HEK293 (cell line): ENCODE data around the gene LIN7C.
A peak's percentile ranks its signal among the peaks of the same experiment; 100 is the strongest.

Experiments
- CTCF ChIA-PET: fragments of 350-600 bp; formaldehyde crosslinking; extraction: SDS; loops from one replicate; lab custom pipeline; 2021; ENCODE audit warnings: antibody characterized with exemption; lab: Yijun Ruan, JAX
- POLR2A ChIA-PET: fragments of 300-600 bp; formaldehyde crosslinking; extraction: SDS; loops from one replicate; lab custom pipeline; 2020; ENCODE audit warnings: antibody characterized with exemption, inconsistent platforms; lab: Yijun Ruan, JAX
- H3K27ac ChIP-seq: fragments of 200-500 bp; sonication (Bioruptor generic); 2 replicates; pipeline ENCODE4 v1.5.1; 2014; ENCODE audit warnings: low read depth, low read length, control low read depth, inconsistent platforms; ENCODE audit errors: extremely low read depth
- H3K36me3 ChIP-seq, 2 experiments: fragments of 200-500 bp in 1 of 2; sonication (Bioruptor generic) in 1 of 2; 1 replicate in 1 of 2; 2 replicates in 1 of 2; pipeline ENCODE4 v1.5.1; 2014 to 2017; ENCODE audit warnings: inconsistent platforms in 2 of 2, low read length in 2 of 2; ENCODE audit not compliant: control insufficient read depth in 2 of 2, insufficient read depth in 1 of 2
- H3K4me1 ChIP-seq: fragments of 200-500 bp; sonication (Bioruptor generic); 2 replicates; pipeline ENCODE4 v1.5.1; 2014; ENCODE audit warnings: mild to moderate bottlenecking, low read length, inconsistent platforms; ENCODE audit not compliant: control insufficient read depth, insufficient read depth
- H3K4me3 ChIP-seq: 2 replicates; pipeline ENCODE4 v1.5.1; 2011; ENCODE audit warnings: low read depth, mild to moderate bottlenecking, control low read depth, low read length, moderate library complexity
- H3K9me3 ChIP-seq: fragments of 200-500 bp; sonication (Bioruptor generic); 2 replicates; pipeline ENCODE4 v1.5.1; 2014; ENCODE audit warnings: low read depth, low read length, inconsistent platforms; ENCODE audit not compliant: control insufficient read depth, insufficient read depth
- EGR2 ChIP-seq: fragments of 450-650 bp; formaldehyde crosslinking; IDR thresholded peaks from 2 replicates; pipeline ENCODE4 v1.5.1; 2016; ENCODE audit warnings: low read depth, missing biosample characterization, missing genetic modification characterization
- GLIS2 ChIP-seq: fragments of 450-650 bp; formaldehyde crosslinking; IDR thresholded peaks from 2 replicates; pipeline ENCODE4 v1.5.1; 2016; ENCODE audit warnings: missing biosample characterization, missing genetic modification characterization
- INSM2 ChIP-seq: fragments of 450-650 bp; formaldehyde crosslinking; IDR thresholded peaks from 2 replicates; pipeline ENCODE4 v1.5.1; 2016; ENCODE audit warnings: missing biosample characterization, missing genetic modification characterization
- KLF1 ChIP-seq: fragments of 450-650 bp; formaldehyde crosslinking; IDR thresholded peaks from 2 replicates; pipeline ENCODE4 v1.5.1; 2016; ENCODE audit warnings: missing biosample characterization, missing genetic modification characterization
- SCRT2 ChIP-seq: fragments of 450-650 bp; formaldehyde crosslinking; IDR thresholded peaks from 2 replicates; pipeline ENCODE4 v1.5.1; 2016; ENCODE audit warnings: missing biosample characterization, missing genetic modification characterization
- TCF7L2 ChIP-seq: IDR thresholded peaks from 2 replicates; pipeline ENCODE4 v1.6.1; 2011; ENCODE audit warnings: low read depth, mild to moderate bottlenecking, inconsistent platforms, low read length, moderate library complexity, borderline replicate concordance
- ZBTB17 ChIP-seq: fragments of 450-650 bp; formaldehyde crosslinking; IDR thresholded peaks from 2 replicates; pipeline ENCODE4 v1.5.1; 2016; ENCODE audit warnings: missing biosample characterization, missing genetic modification characterization
- ZBTB48 ChIP-seq: fragments of 450-650 bp; formaldehyde crosslinking; IDR thresholded peaks from 2 replicates; pipeline ENCODE4 v1.5.1; 2016; ENCODE audit warnings: missing biosample characterization, missing genetic modification characterization
- ZFHX2 ChIP-seq: fragments of 450-650 bp; formaldehyde crosslinking; conservative IDR thresholded peaks from 2 replicates; pipeline ENCODE4 v1.5.1; 2016; ENCODE audit warnings: missing biosample characterization, missing genetic modification characterization
- ZNF146 ChIP-seq: fragments of 450-650 bp; formaldehyde crosslinking; IDR thresholded peaks from 2 replicates; pipeline ENCODE4 v1.5.1; 2016; ENCODE audit warnings: missing biosample characterization, missing genetic modification characterization
- ZNF157 ChIP-seq: fragments of 450-650 bp; formaldehyde crosslinking; IDR thresholded peaks from 2 replicates; pipeline ENCODE4 v1.5.1; 2016; ENCODE audit warnings: missing biosample characterization, missing genetic modification characterization
- ZNF211 ChIP-seq: fragments of 450-650 bp; formaldehyde crosslinking; IDR thresholded peaks from 2 replicates; pipeline ENCODE4 v1.5.1; 2016; ENCODE audit warnings: low read depth, missing biosample characterization, missing genetic modification characterization
- ZNF221 ChIP-seq: fragments of 450-650 bp; formaldehyde crosslinking; IDR thresholded peaks from 2 replicates; pipeline ENCODE4 v1.5.1; 2017; ENCODE audit warnings: missing biosample characterization, missing genetic modification characterization, borderline replicate concordance
- ZNF223 ChIP-seq: fragments of 450-650 bp; formaldehyde crosslinking; IDR thresholded peaks from 2 replicates; pipeline ENCODE4 v1.5.1; 2016; ENCODE audit warnings: missing biosample characterization, missing genetic modification characterization
- ZNF311 ChIP-seq: fragments of 450-650 bp; formaldehyde crosslinking; IDR thresholded peaks from 2 replicates; pipeline ENCODE4 v1.5.1; 2017; ENCODE audit warnings: missing biosample characterization, missing genetic modification characterization, borderline replicate concordance
- ZNF391 ChIP-seq: fragments of 450-650 bp; formaldehyde crosslinking; IDR thresholded peaks from 2 replicates; pipeline ENCODE4 v1.5.1; 2016; ENCODE audit warnings: low read depth, missing biosample characterization, missing genetic modification characterization, borderline replicate concordance
- ZNF394 ChIP-seq: fragments of 450-650 bp; formaldehyde crosslinking; IDR thresholded peaks from 2 replicates; pipeline ENCODE4 v1.5.1; 2016; ENCODE audit warnings: missing biosample characterization, missing genetic modification characterization, mild to moderate bottlenecking, moderate library complexity, borderline replicate concordance
- ZNF518A ChIP-seq: fragments of 450-650 bp; formaldehyde crosslinking; conservative IDR thresholded peaks from 2 replicates; pipeline ENCODE4 v1.5.1; 2016; ENCODE audit warnings: low read depth, missing biosample characterization, missing genetic modification characterization
- ZNF548 ChIP-seq: fragments of 450-650 bp; formaldehyde crosslinking; IDR thresholded peaks from 2 replicates; pipeline ENCODE4 v1.5.1; 2016; ENCODE audit warnings: missing biosample characterization, missing genetic modification characterization
- ZNF555 ChIP-seq: fragments of 450-650 bp; formaldehyde crosslinking; conservative IDR thresholded peaks from 2 replicates; pipeline ENCODE4 v1.5.1; 2017; ENCODE audit warnings: missing biosample characterization, mild to moderate bottlenecking, missing genetic modification characterization, inconsistent platforms
- ZNF610 ChIP-seq: fragments of 450-650 bp; formaldehyde crosslinking; IDR thresholded peaks from 2 replicates; pipeline ENCODE4 v1.5.1; 2016; ENCODE audit warnings: missing biosample characterization, missing genetic modification characterization, borderline replicate concordance
- ZNF768 ChIP-seq: fragments of 450-650 bp; formaldehyde crosslinking; IDR thresholded peaks from 2 replicates; pipeline ENCODE4 v1.5.1; 2018; ENCODE audit warnings: missing biosample characterization, mild to moderate bottlenecking, missing genetic modification characterization
- ZNF843 ChIP-seq: fragments of 450-650 bp; formaldehyde crosslinking; IDR thresholded peaks from 2 replicates; pipeline ENCODE4 v1.5.1; 2016; ENCODE audit warnings: missing biosample characterization, missing genetic modification characterization
- ZSCAN23 ChIP-seq: fragments of 450-650 bp; formaldehyde crosslinking; IDR thresholded peaks from 2 replicates; pipeline ENCODE4 v1.5.1; 2016; ENCODE audit warnings: missing biosample characterization, missing genetic modification characterization
- ZSCAN30 ChIP-seq: fragments of 450-650 bp; IDR thresholded peaks from 2 replicates; pipeline ENCODE4 v1.5.1; 2018; ENCODE audit warnings: missing biosample characterization, mild to moderate bottlenecking, missing genetic modification characterization, moderate library complexity
- ZXDB ChIP-seq: fragments of 450-650 bp; formaldehyde crosslinking; IDR thresholded peaks from 2 replicates; pipeline ENCODE4 v1.5.1; 2016; ENCODE audit warnings: missing biosample characterization, missing genetic modification characterization

Gene LIN7C

GRCh38 chr11:27524155-27524554 is 17.6 kb upstream of the LIN7C start:
- Histone ChIP-seq H3K9me3 (no peaks in the 10 kb centered on the region), H3K4me3 (no peak overlapping the region), H3K27ac (no peak overlapping the region), H3K36me3 (no peaks in the 10 kb centered on the region), H3K4me1 (no peaks in the 10 kb centered on the region)
- CTCF ChIA-PET, result interaction anchor here (1.3 kb wide), 1 partner anchor 11 kb away, joined by 4 read pairs; no protein-coding TSS in a partner anchor
- POLR2A ChIA-PET, result no interaction called here
- peak; percentile 38 for TF ChIP-seq ZFHX2 (tag by site-specific recombination)
- TF ChIP-seq EGR2 (tag by site-specific recombination), result peak; percentile 40; the same call in 1 of the 2 replicates
- TF ChIP-seq ZNF311 (tag by site-specific recombination), result no peak
- TF ChIP-seq ZNF394 (tag by site-specific recombination), result no peak

GRCh38 chr11:27520226-27520625 is 13.7 kb upstream of the LIN7C start:
- Histone ChIP-seq H3K4me1 (no peaks in the 10 kb centered on the region), H3K27ac (no peak overlapping the region), H3K36me3 (no peaks in the 10 kb centered on the region)
- TF ChIP-seq ZNF223 (no peak), ZNF211 (no peak), ZNF146 (tag by site-specific recombination) (no peak), INSM2 (no peak), ZNF555 (no peak), SCRT2 (no peak), ZBTB48 (tag by site-specific recombination) (no peak), ZNF221 (tag by site-specific recombination) (no peak), ZNF610 (tag by site-specific recombination) (no peak), ZXDB (no peak), ZSCAN23 (tag by site-specific recombination) (no peak), ZSCAN30 (tag by site-specific recombination) (no peak), ZNF843 (no peak), KLF1 (no peak), ZNF157 (tag by site-specific recombination) (no peak), ZBTB17 (tag by site-specific recombination) (no peak), ZNF548 (tag by site-specific recombination) (no peak)
- TF ChIP-seq, all 188 proteins: peak for 0
- Histone ChIP-seq H3K4me3 (no peak overlapping the region), H3K9me3 (no peaks in the 10 kb centered on the region)
- CTCF ChIA-PET, result interaction anchor here (1.6 kb wide), 1 partner anchor 21 kb away, joined by 5 read pairs; no protein-coding TSS in a partner anchor
- POLR2A ChIA-PET, result no interaction called here

GRCh38 chr11:27518518-27518917 is 11.9 kb upstream of the LIN7C start:
- no peak overlapping the region for H3K4me3 ChIP-seq
- CTCF ChIA-PET, result interaction anchor here (0.6 kb wide), 1 partner anchor 1831 kb away, joined by 3 read pairs; no protein-coding TSS in a partner anchor
- POLR2A ChIA-PET, result no interaction called here
- no peaks in the 10 kb centered on the region for H3K36me3 ChIP-seq
- H3K27ac ChIP-seq, result no peak overlapping the region
- H3K9me3 ChIP-seq, result no peaks in the 10 kb centered on the region
- no peak for TF ChIP-seq TCF7L2
- no peak for TF ChIP-seq ZNF518A
- TF ChIP-seq GLIS2 (tag by site-specific recombination), result no peak
- TF ChIP-seq ZNF768 (tag by site-specific recombination), result no peak
- TF ChIP-seq ZNF391 (tag by site-specific recombination), result no peak
- H3K4me1 ChIP-seq, result no peaks in the 10 kb centered on the region
